Gastroesophageal sphincter (tissue), 4 donors: ENCODE measurements around the gene PCMT1. TPM values are rescaled to one million over a fixed set of nuclear protein-coding genes. Genes with fewer than 3 reads are reported as not detected.

Experiments used
- ATAC-seq: fragments of 150-250 bp; one replicate; pipeline ENCODE4 v1.9.1; 2016; ENCODE audit warnings: mild to moderate bottlenecking, moderate library complexity
- H3K27ac ChIP-seq, 4 donors: fragments of 200-600 bp; sonication (generic) in 3 of 4; 1 replicate in 3 of 4; 2 replicates in 1 of 4; pipeline ENCODE4 v1.5.1; 2016 to 2019
- H3K27me3 ChIP-seq: fragments of 200-600 bp; sonication (generic); one replicate; pipeline ENCODE4 v1.5.1; 2019
- H3K36me3 ChIP-seq, 2 donors: fragments of 200-600 bp; sonication (generic); one replicate each; pipeline ENCODE4 v1.5.1; 2019; ENCODE audit warnings: control low read depth in 1 of 2
- H3K4me1 ChIP-seq, 3 donors: fragments of 200-600 bp; sonication (generic); 1 replicate in 2 of 3; 2 replicates in 1 of 3; pipeline ENCODE4 v1.5.1; 2016 to 2019; ENCODE audit warnings: control low read depth in 2 of 3
- H3K4me3 ChIP-seq, 2 donors: fragments of 200-600 bp; sonication (generic); one replicate each; pipeline ENCODE4 v1.5.1; 2019; ENCODE audit warnings: mild to moderate bottlenecking in 1 of 2, moderate library complexity in 1 of 2
- H3K9me3 ChIP-seq, 3 donors: fragments of 200-600 bp; sonication (generic); one replicate each; pipeline ENCODE4 v1.5.1; 2017 to 2019; ENCODE audit warnings: control low read depth in 2 of 3
- CTCF ChIP-seq, 4 experiments: fragments of 200-600 bp in 2 of 4; fragments of 450-650 bp in 2 of 4; sonication (generic) in 1 of 4; IDR thresholded peaks; one replicate each; pipeline ENCODE4 v1.5.1; 2017 to 2019; ENCODE audit warnings: antibody characterized with exemption in 4 of 4, mild to moderate bottlenecking in 2 of 4, moderate library complexity in 2 of 4
- EP300 ChIP-seq: sonication (generic); formaldehyde crosslinking; IDR thresholded peaks from one replicate; pipeline ENCODE4 v1.6.1; 2017; ENCODE audit warnings: antibody characterized with exemption, mild to moderate bottlenecking
- POLR2A ChIP-seq, 2 donors: fragments of 450-650 bp; IDR thresholded peaks; one replicate each; pipeline ENCODE4 v1.6.1; 2017; ENCODE audit warnings: antibody characterized with exemption in 2 of 2, mild to moderate bottlenecking in 2 of 2, moderate library complexity in 1 of 2
- POLR2AphosphoS5 ChIP-seq: sonication (generic); formaldehyde crosslinking; IDR thresholded peaks from one replicate; pipeline ENCODE4 v1.6.1; 2017; ENCODE audit warnings: antibody characterized with exemption
- WGBS, 2 donors: methylation state at CpG; one replicate each; pipeline ENCODE4 v1.1.5; 2018; ENCODE audit warnings: low coverage in 1 of 2; 5-methylcytosine and 5-hydroxymethylcytosine counted together
- total RNA-seq, 4 donors: library from RNA; depleted of rRNA; stranded (reverse); fragments of >200 nt; gene quantifications; one replicate each; pipeline ENCODE4 v1.1.0, GENCODE V29; 2016

Gene PCMT1
- total RNA-seq, 4 donors from 2014 or later = 105 to 140 (median 120) TPM

GRCh38 chr6:149806127-149806526 lies 56.6 kb downstream of the PCMT1 start:
- ATAC-seq = no peak
- 62 to 91% methylated on average over 4 of the region's 4 CpGs for WGBS, 2 donors
- no peaks in the 10 kb centered on the region for H3K9me3 ChIP-seq
- H3K4me3 ChIP-seq = no peak overlapping the region
- no peak for TF ChIP-seq POLR2AphosphoS5
- TF ChIP-seq EP300 = no peak
- no peak for TF ChIP-seq POLR2A (IDR thresholded peaks at IDR 0.05)
- TF ChIP-seq CTCF (IDR thresholded peaks at IDR 0.05) = no peak
- H3K4me1 ChIP-seq = no peaks in the 10 kb centered on the region
- H3K27me3 ChIP-seq = no peaks in the 10 kb centered on the region
- H3K36me3 ChIP-seq = peaks cover 0 to 66% of the 10 kb centered on the region in 2 donors
- H3K27ac ChIP-seq = no peak overlapping the region

GRCh38 chr6:149809798-149810197 lies 60.3 kb downstream of the PCMT1 start:
- Histone ChIP-seq H3K4me1 (no peaks in the 10 kb centered on the region), H3K36me3 (peaks cover 0 to 68% of the 10 kb centered on the region in 2 donors), H3K4me3 (no peak overlapping the region), H3K27ac (no peak overlapping the region), H3K27me3 (no peaks in the 10 kb centered on the region), H3K9me3 (no peaks in the 10 kb centered on the region)
- WGBS, 2 donors = 85% methylated on average over 2 of the region's 2 CpGs; no CpG with 5 or more reads in 1 of the 2 donors
- no peak for ATAC-seq
- TF ChIP-seq CTCF (IDR thresholded peaks at IDR 0.05) = no peak
- TF ChIP-seq POLR2A (IDR thresholded peaks at IDR 0.05) = no peak
- TF ChIP-seq EP300 = no peak
- TF ChIP-seq POLR2AphosphoS5 = no peak

- no peaks in the 10 kb centered on the region for H3K27me3 ChIP-seq
- ATAC-seq = no peak
- no peaks in the 10 kb centered on the region for H3K4me1 ChIP-seq
- no peak overlapping the region for H3K27ac ChIP-seq
- no peak for TF ChIP-seq POLR2A (IDR thresholded peaks at IDR 0.05)
- no peak for TF ChIP-seq EP300
- no peak for TF ChIP-seq POLR2AphosphoS5
- TF ChIP-seq CTCF (IDR thresholded peaks at IDR 0.05) = no peak
- H3K9me3 ChIP-seq = no peaks in the 10 kb centered on the region
- 100% methylated on average over 3 of the region's 3 CpGs for WGBS, 2 donors
- peaks cover 0 to 48% of the 10 kb centered on the region in 2 donors for H3K36me3 ChIP-seq
- H3K4me3 ChIP-seq = no peak overlapping the region
Measured at GRCh38 chr6:149813351-149813750, 63.8 kb downstream of the PCMT1 start.

- peaks cover 0 to 44% of the 10 kb centered on the region in 2 donors for H3K36me3 ChIP-seq
- ATAC-seq = no peak
- no peaks in the 10 kb centered on the region for H3K9me3 ChIP-seq
- H3K4me3 ChIP-seq = no peak overlapping the region
- H3K27ac ChIP-seq = no peak overlapping the region
- no peaks in the 10 kb centered on the region for H3K27me3 ChIP-seq
- TF ChIP-seq EP300 = no peak
- TF ChIP-seq CTCF (IDR thresholded peaks at IDR 0.05) = no peak
- no peak for TF ChIP-seq POLR2AphosphoS5
- no peak for TF ChIP-seq POLR2A (IDR thresholded peaks at IDR 0.05)
- 88 to 100% methylated on average over 1 to 4 of the region's 4 CpGs for whole genome bisulfite sequencing, 2 donors
- no peaks in the 10 kb centered on the region for H3K4me1 ChIP-seq
Measured at GRCh38 chr6:149815788-149816187, 66.2 kb downstream of the PCMT1 start.

- Histone ChIP-seq H3K4me3 (no peak overlapping the region), H3K27me3 (no peaks in the 10 kb centered on the region), H3K9me3 (no peaks in the 10 kb centered on the region), H3K4me1 (no peaks in the 10 kb centered on the region), H3K27ac (no peak overlapping the region), H3K36me3 (peaks cover 0 to 42% of the 10 kb centered on the region in 2 donors)
- no peak for TF ChIP-seq CTCF (IDR thresholded peaks at IDR 0.05)
- no peak for TF ChIP-seq EP300
- TF ChIP-seq POLR2A (IDR thresholded peaks at IDR 0.05) = no peak
- no peak for TF ChIP-seq POLR2AphosphoS5
- 94% methylated on average over 6 to 7 of the region's 7 CpGs for WGBS, 2 donors
- ATAC-seq = no peak
Measured at GRCh38 chr6:149820506-149820905, 71.0 kb downstream of the PCMT1 start.
